GM12878 (cell line): ENCODE measurements around the gene WBP1L. TPM values are rescaled to one million over a fixed set of nuclear protein-coding genes. Genes with fewer than 3 reads are reported as not detected.

Experiments
- BACH1 ChIP-seq: fragments of 450-650 bp; IDR thresholded peaks from 2 replicates; pipeline ENCODE4 v1.6.1; 2017; ENCODE audit warnings: mild to moderate bottlenecking, borderline replicate concordance
- CBFB ChIP-seq: IDR thresholded peaks from 2 replicates; pipeline ENCODE4 v1.6.1; 2016; ENCODE audit warnings: antibody characterized with exemption, low read depth
- CREB1 ChIP-seq: IDR thresholded peaks from 2 replicates; pipeline ENCODE4 v1.6.1; 2012; ENCODE audit warnings: low read depth, mild to moderate bottlenecking, inconsistent platforms
- EGR1 ChIP-seq, 2 experiments: IDR thresholded peaks; 1 replicate in 1 of 2; 2 replicates in 1 of 2; pipeline ENCODE4 v1.6.1; 2011 to 2012; ENCODE audit warnings: low read depth in 2 of 2, low read length in 2 of 2, borderline replicate concordance in 1 of 2, mild to moderate bottlenecking in 1 of 2, moderate library complexity in 1 of 2
- ESRRA ChIP-seq: IDR thresholded peaks from 2 replicates; pipeline ENCODE4 v1.6.1; 2012; ENCODE audit warnings: mild to moderate bottlenecking, low read length, improper control_type of control experiment
- ETV6 ChIP-seq, 2 experiments: fragments of 450-650 bp in 1 of 2; IDR thresholded peaks in 1 of 2; conservative IDR thresholded peaks in 1 of 2; 2 replicates each; pipeline ENCODE4 v1.6.1; 2014; ENCODE audit warnings: antibody characterized with exemption in 1 of 2, borderline replicate concordance in 1 of 2, low read depth in 1 of 2, mild to moderate bottlenecking in 1 of 2, moderate library complexity in 1 of 2
- HDAC2 ChIP-seq: fragments of 200-600 bp; sonication (generic); IDR thresholded peaks from 2 replicates; pipeline ENCODE4 v1.6.1; 2017
- HDAC6 ChIP-seq: fragments of 200-600 bp; sonication (generic); IDR thresholded peaks from one replicate; pipeline ENCODE4 v1.8.0; 2017; ENCODE audit warnings: antibody characterized with exemption; ENCODE audit not compliant: unreplicated experiment
- IRF4 ChIP-seq: IDR thresholded peaks from 2 replicates; pipeline ENCODE4 v1.6.1; 2011; ENCODE audit warnings: low read depth, low read length
- PML ChIP-seq: IDR thresholded peaks from 2 replicates; pipeline ENCODE4 v1.6.1; 2012; ENCODE audit warnings: low read length, inconsistent platforms
- POLR2AphosphoS2 ChIP-seq: IDR thresholded peaks from 2 replicates; pipeline ENCODE4 v1.6.1; 2011; ENCODE audit warnings: low read depth, mild to moderate bottlenecking, low read length, improper control_type of control experiment, moderate library complexity
- SREBF1 ChIP-seq: IDR thresholded peaks from 2 replicates; pipeline ENCODE4 v1.6.1; 2012; ENCODE audit warnings: mild to moderate bottlenecking, low read length
- SUZ12 ChIP-seq: fragments of 200-600 bp; sonication (generic); IDR thresholded peaks from one replicate; pipeline ENCODE4 v1.6.1; 2018; ENCODE audit warnings: antibody characterized with exemption, mild to moderate bottlenecking; ENCODE audit not compliant: unreplicated experiment
- TCF12 ChIP-seq: IDR thresholded peaks from 2 replicates; pipeline ENCODE4 v1.6.1; 2011; ENCODE audit warnings: low read depth, mild to moderate bottlenecking, low read length
- TCF3 ChIP-seq: IDR thresholded peaks from 2 replicates; pipeline ENCODE4 v1.6.1; 2012; ENCODE audit warnings: low read depth, mild to moderate bottlenecking, low read length, borderline replicate concordance; ENCODE audit not compliant: insufficient read depth
- YY1 ChIP-seq: IDR thresholded peaks from 2 replicates; pipeline ENCODE4 v1.6.1; 2011; ENCODE audit warnings: low read depth, mild to moderate bottlenecking, low read length
- ZNF274 ChIP-seq: IDR thresholded peaks from one replicate; pipeline ENCODE4 v1.8.0; 2011; ENCODE audit not compliant: insufficient read length, insufficient read depth
- polyA plus RNA-seq, 11 experiments: library from polyadenylated mRNA; depleted of rRNA in 4 of 11; unstranded in 6 of 11; stranded (reverse) in 5 of 11; fragments of >200 nt; fragmentation: Nextera tagmentation in 4 of 11; fragmentation: Illumina TruSeq in 1 of 11; extraction: Ambion mirVana in 4 of 11; extraction: Trizol in 1 of 11; gene quantifications; 1 replicate in 1 of 11; 2 replicates in 10 of 11; pipeline versions ENCODE4 v1.2.1 to v1.2.3, GENCODE V29; 2011 to 2016; ENCODE audit warnings: inconsistent platforms in 2 of 11, missing spikeins in 2 of 11, low read depth in 1 of 11
- total RNA-seq, 4 experiments: library from RNA; depleted of rRNA in 3 of 4; stranded (reverse); fragments of >200 nt in 3 of 4; fragmentation: Illumina TruSeq in 1 of 4; extraction: Trizol in 1 of 4; gene quantifications; 2 replicates each; pipeline versions ENCODE4 v1.2.1 to v1.2.3, GENCODE V29; 2013 to 2021
- TF ChIP-seq, protein P1 (sequence below): IDR thresholded peaks from 2 replicates; pipeline ENCODE4 v1.6.1; 2012; ENCODE audit warnings: mild to moderate bottlenecking, low read depth, low read length
- TF ChIP-seq, protein P2 (sequence below): IDR thresholded peaks from 2 replicates; pipeline ENCODE4 v1.6.1; 2011; ENCODE audit warnings: low read depth, low read length, improper control_type of control experiment, borderline replicate concordance
- TF ChIP-seq, protein P3 (sequence below): IDR thresholded peaks from 2 replicates; pipeline ENCODE4 v1.6.1; 2012; ENCODE audit warnings: low read length, inconsistent platforms
- TF ChIP-seq, protein P4 (sequence below): IDR thresholded peaks from 2 replicates; pipeline ENCODE4 v1.6.1; 2012; ENCODE audit warnings: low read depth, low read length, improper control_type of control experiment

Gene WBP1L
- total and polyA plus RNA-seq, 10 of the 15 experiments (the other 5 are each of a cell fraction or from before 2014, with no cell fraction given) = 3.7 to 18.8 (median 12.3) TPM

DNA sequence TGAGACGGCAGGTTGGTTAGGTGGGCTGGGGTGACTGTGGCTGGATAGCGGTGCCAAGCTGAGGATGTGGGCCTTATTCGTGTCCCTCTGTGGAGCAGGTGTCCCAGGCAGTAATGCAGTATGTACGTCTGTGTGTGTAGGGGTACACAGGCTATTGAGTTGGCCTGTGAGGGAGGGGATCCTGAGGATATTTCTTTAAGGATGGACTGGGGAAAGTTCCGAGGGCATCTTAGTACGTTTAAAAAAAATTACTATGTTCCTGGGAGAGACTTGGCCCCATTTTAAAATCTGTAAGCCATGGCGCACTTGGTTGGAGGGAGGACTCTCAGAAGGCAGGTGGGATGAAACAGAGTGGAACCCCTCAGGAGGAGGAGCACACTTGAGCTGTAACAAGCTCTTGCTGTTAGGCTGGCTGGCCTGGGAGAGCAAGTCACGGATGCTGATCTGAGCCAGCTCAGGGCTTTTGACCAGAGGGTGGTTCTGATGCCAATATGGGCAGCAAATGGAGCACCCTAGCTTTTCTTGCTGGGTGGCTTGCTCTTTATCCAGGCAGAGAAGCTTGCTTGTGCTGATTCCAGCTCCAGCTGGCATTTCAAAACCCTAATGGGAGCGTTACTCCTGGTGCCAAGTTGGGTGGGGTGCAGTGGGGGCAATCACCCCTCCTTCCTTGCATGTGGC lies 765 bp downstream of the WBP1L start (continued):
- no peak for TF ChIP-seq HDAC2
- TF ChIP-seq EGR1 (IDR thresholded peaks at IDR 0.05; ENCODE audit: borderline replicate concordance in 1 of 2, low read depth in 2 of 2, low read length in 2 of 2) = no peak
- no peak for TF ChIP-seq CREB1
- TF ChIP-seq POLR2AphosphoS2 = 0 out of 2 replicates have a peak, but pooled peaks have one; percentile 36
- TF ChIP-seq ESRRA = no peak
- TF ChIP-seq, protein P1, sequence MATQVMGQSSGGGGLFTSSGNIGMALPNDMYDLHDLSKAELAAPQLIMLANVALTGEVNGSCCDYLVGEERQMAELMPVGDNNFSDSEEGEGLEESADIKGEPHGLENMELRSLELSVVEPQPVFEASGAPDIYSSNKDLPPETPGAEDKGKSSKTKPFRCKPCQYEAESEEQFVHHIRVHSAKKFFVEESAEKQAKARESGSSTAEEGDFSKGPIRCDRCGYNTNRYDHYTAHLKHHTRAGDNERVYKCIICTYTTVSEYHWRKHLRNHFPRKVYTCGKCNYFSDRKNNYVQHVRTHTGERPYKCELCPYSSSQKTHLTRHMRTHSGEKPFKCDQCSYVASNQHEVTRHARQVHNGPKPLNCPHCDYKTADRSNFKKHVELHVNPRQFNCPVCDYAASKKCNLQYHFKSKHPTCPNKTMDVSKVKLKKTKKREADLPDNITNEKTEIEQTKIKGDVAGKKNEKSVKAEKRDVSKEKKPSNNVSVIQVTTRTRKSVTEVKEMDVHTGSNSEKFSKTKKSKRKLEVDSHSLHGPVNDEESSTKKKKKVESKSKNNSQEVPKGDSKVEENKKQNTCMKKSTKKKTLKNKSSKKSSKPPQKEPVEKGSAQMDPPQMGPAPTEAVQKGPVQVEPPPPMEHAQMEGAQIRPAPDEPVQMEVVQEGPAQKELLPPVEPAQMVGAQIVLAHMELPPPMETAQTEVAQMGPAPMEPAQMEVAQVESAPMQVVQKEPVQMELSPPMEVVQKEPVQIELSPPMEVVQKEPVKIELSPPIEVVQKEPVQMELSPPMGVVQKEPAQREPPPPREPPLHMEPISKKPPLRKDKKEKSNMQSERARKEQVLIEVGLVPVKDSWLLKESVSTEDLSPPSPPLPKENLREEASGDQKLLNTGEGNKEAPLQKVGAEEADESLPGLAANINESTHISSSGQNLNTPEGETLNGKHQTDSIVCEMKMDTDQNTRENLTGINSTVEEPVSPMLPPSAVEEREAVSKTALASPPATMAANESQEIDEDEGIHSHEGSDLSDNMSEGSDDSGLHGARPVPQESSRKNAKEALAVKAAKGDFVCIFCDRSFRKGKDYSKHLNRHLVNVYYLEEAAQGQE = no peak
- TF ChIP-seq BACH1 = no peak
- TF ChIP-seq PML = no peak
- no peak for TF ChIP-seq SREBF1
- no peak for TF ChIP-seq TCF12
- TF ChIP-seq TCF3 = no peak
- TF ChIP-seq, protein P2, sequence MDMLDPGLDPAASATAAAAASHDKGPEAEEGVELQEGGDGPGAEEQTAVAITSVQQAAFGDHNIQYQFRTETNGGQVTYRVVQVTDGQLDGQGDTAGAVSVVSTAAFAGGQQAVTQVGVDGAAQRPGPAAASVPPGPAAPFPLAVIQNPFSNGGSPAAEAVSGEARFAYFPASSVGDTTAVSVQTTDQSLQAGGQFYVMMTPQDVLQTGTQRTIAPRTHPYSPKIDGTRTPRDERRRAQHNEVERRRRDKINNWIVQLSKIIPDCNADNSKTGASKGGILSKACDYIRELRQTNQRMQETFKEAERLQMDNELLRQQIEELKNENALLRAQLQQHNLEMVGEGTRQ = no peak
- TF ChIP-seq ZNF274 = no peak
- TF ChIP-seq YY1 = 0 out of 2 replicates have a peak, but pooled peaks have one; percentile 4
- TF ChIP-seq SUZ12 = no peak
- TF ChIP-seq, protein P3, sequence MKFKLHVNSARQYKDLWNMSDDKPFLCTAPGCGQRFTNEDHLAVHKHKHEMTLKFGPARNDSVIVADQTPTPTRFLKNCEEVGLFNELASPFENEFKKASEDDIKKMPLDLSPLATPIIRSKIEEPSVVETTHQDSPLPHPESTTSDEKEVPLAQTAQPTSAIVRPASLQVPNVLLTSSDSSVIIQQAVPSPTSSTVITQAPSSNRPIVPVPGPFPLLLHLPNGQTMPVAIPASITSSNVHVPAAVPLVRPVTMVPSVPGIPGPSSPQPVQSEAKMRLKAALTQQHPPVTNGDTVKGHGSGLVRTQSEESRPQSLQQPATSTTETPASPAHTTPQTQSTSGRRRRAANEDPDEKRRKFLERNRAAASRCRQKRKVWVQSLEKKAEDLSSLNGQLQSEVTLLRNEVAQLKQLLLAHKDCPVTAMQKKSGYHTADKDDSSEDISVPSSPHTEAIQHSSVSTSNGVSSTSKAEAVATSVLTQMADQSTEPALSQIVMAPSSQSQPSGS = no peak
- TF ChIP-seq HDAC6 = no peak
- TF ChIP-seq, protein P4, sequence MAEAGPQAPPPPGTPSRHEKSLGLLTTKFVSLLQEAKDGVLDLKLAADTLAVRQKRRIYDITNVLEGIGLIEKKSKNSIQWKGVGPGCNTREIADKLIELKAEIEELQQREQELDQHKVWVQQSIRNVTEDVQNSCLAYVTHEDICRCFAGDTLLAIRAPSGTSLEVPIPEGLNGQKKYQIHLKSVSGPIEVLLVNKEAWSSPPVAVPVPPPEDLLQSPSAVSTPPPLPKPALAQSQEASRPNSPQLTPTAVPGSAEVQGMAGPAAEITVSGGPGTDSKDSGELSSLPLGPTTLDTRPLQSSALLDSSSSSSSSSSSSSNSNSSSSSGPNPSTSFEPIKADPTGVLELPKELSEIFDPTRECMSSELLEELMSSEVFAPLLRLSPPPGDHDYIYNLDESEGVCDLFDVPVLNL = no peak
- TF ChIP-seq IRF4 = no peak
- no peak for TF ChIP-seq CBFB
- no peak for TF ChIP-seq ETV6 (conservative IDR thresholded peaks at IDR 0.05 in 1 of 2, IDR thresholded peaks at IDR 0.05 in 1 of 2; ENCODE audit: borderline replicate concordance in 1 of 2, low read depth in 1 of 2)
